Psoas muscle (tissue), 8 donors: ENCODE measurements around the gene UNC45B. TPM values are rescaled to one million over a fixed set of nuclear protein-coding genes. Genes with fewer than 3 reads are reported as not detected.

Experiments used
- ATAC-seq, 4 donors: fragments of 200-7000 bp; cut with Tn5 transposase; one replicate each; pipeline ENCODE4 v1.9.1; 2020; ENCODE audit warnings: moderate library complexity in 3 of 4, mild to moderate bottlenecking in 2 of 4
- DNase-seq, 2 donors: peaks; one replicate each; pipeline ENCODE4 v3.0.0-alpha.2; 2020
- H3K27ac ChIP-seq: fragments of 200-600 bp; one replicate; pipeline ENCODE4 v1.8.0; 2022
- H3K27me3 ChIP-seq, 3 donors: fragments of 200-600 bp in 1 of 3; one replicate each; pipeline versions ENCODE4 v1.6.1 to v1.8.0; 2013 to 2022; ENCODE audit warnings: low read length in 2 of 3, mild to moderate bottlenecking in 2 of 3, moderate library complexity in 1 of 3; ENCODE audit not compliant: insufficient read depth in 3 of 3
- H3K36me3 ChIP-seq, 2 donors: fragments of 200-600 bp in 1 of 2; one replicate each; pipeline versions ENCODE4 v1.6.1 to v1.8.0; 2013 to 2022; ENCODE audit warnings: low read depth in 1 of 2, mild to moderate bottlenecking in 1 of 2, moderate library complexity in 1 of 2; ENCODE audit not compliant: insufficient read depth in 1 of 2
- H3K4me1 ChIP-seq: fragments of 200-600 bp; one replicate; pipeline ENCODE4 v1.8.0; 2022
- H3K4me3 ChIP-seq: fragments of 200-600 bp; one replicate; pipeline ENCODE4 v1.8.0; 2022; ENCODE audit warnings: mild to moderate bottlenecking
- H3K9me3 ChIP-seq: fragments of 200-600 bp; one replicate; pipeline ENCODE4 v1.8.0; 2022
- WGBS, 3 donors: extraction: QIAGEN DNeasy Blood & Tissue Kit; methylation state at CpG; one replicate each; pipeline versions ENCODE4 v1.1.6 to v1.1.7; 2013; 5-methylcytosine and 5-hydroxymethylcytosine counted together
- intact Hi-C, 2 donors: fragments of 100-400 bp; cut with DNase I; formaldehyde crosslinking; loops; one replicate each; pipeline versions ENCODE4 v1.11.0 to v1.14.2; 2022
- long read RNA-seq, 2 donors: library from polyadenylated mRNA; unstranded; transcript quantifications; one replicate each; pipeline ENCODE4 v2.0.0, GENCODE V29; 2021
- polyA plus RNA-seq, 3 donors: library from polyadenylated mRNA; stranded (reverse); fragments of 200-250 nt; gene quantifications; one replicate each; pipeline ENCODE4 v1.2.3, GENCODE V29; 2013
- total RNA-seq, 4 donors: library from RNA; stranded (reverse); fragmentation: NEBNext Ultra II Directional in 2 of 4; extraction: Animal tissue kit (Norgen Biotek cat#: 25700) in 2 of 4; gene quantifications; one replicate each; pipeline versions ENCODE4 v1.2.1 to v1.2.4, GENCODE V29; 2021 to 2023
- TF ChIP-seq, protein P1 (sequence below): fragments of 200-600 bp; IDR thresholded peaks from one replicate; pipeline ENCODE4 v1.8.0; 2022; ENCODE audit warnings: antibody characterized with exemption
- donor health status: healthy with polysubstance abuse.
- donor health status: DM: no; HTN: no; CAD: no; lungs with moderate emphysema.
- donor health status: Bipolar disorder and iron deficiency.
- donor health status: healthy.
- donor health status: DM: yes; HTN: yes; CAD: no.
- donor health status: DM: no; HTN: no; CAD: no.
- donor health status: DM: no; HTN: no; CAD: no.
- donor health status: DM: yes; HTN: yes; CAD: no.

Gene UNC45B, protein sequence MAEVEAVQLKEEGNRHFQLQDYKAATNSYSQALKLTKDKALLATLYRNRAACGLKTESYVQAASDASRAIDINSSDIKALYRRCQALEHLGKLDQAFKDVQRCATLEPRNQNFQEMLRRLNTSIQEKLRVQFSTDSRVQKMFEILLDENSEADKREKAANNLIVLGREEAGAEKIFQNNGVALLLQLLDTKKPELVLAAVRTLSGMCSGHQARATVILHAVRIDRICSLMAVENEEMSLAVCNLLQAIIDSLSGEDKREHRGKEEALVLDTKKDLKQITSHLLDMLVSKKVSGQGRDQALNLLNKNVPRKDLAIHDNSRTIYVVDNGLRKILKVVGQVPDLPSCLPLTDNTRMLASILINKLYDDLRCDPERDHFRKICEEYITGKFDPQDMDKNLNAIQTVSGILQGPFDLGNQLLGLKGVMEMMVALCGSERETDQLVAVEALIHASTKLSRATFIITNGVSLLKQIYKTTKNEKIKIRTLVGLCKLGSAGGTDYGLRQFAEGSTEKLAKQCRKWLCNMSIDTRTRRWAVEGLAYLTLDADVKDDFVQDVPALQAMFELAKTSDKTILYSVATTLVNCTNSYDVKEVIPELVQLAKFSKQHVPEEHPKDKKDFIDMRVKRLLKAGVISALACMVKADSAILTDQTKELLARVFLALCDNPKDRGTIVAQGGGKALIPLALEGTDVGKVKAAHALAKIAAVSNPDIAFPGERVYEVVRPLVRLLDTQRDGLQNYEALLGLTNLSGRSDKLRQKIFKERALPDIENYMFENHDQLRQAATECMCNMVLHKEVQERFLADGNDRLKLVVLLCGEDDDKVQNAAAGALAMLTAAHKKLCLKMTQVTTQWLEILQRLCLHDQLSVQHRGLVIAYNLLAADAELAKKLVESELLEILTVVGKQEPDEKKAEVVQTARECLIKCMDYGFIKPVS
- 100 to 1,000 TPM; 109 to 395 (median 175) TPM for total RNA-seq
- polyA plus RNA-seq = 10 to 100 TPM in 2 of 3 donors, 1 to 10 TPM in 1; 6.2 to 33.6 (median 33.1) TPM
- long read RNA-seq, donor 1, full-length matches to known transcripts = 224 of 382 reads
- long read RNA-seq, donor 1, partial matches to known transcripts = 51 of 382 reads
- long read RNA-seq, donor 1, other reads (novel, unspliced or antisense) = 107 of 382 reads
- long read RNA-seq, donor 2, full-length matches to known transcripts = 193 of 338 reads
- long read RNA-seq, donor 2, partial matches to known transcripts = 42 of 338 reads
- long read RNA-seq, donor 2, other reads (novel, unspliced or antisense) = 103 of 338 reads

DNA sequence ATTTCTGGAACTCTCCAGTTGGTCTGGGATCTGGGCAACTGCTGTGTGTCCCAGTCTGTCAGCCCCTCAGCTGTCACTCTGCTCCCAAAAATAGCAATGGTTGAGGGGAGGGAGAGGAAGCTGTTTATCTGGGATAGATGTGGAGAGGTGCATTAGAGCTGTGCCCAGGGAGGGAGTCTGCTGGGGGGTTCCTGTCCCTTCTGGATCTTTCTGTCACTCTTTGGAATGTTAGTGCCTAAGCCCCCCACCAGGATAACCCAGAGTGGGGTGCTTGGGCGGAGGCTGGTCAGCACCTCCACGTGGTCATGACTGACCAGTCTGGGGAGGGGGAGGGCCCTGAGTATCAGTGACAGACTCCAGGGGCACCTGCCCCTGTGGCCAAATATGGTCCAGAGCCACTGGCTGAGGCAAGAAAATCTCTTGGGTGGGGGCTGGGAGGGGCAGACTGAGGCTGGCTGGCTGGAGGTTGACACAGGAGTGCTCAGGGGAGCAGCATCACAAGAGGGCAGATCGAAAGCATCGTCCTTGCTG is at the start of gene UNC45B:
TSS of gene UNC45B (plus strand) at position 443 of the 531 bp plus-strand sequence. CDS start 447 bp downstream, outside the sequence.
- Histone ChIP-seq H3K4me1 (peaks cover 29% of the 10 kb centered on the region), H3K9me3 (no peaks in the 10 kb centered on the region), H3K36me3 (peaks cover 0 to 33% of the 10 kb centered on the region in 2 donors), H3K27me3 (no peaks in the 10 kb centered on the region), H3K4me3 (peak within 1 kb of the TSS; percentile 78), H3K27ac (peak within 1 kb of the TSS; percentile 94)
- peak; percentile 75 to 88 for DNase-seq
- 6 to 42% (median 19%) methylated on average over 4 of the region's 4 CpGs for WGBS, 3 donors
- ATAC-seq = peak; percentile 91 to 96 (median 96)
- intact Hi-C loops = loop anchor here in 1 of 2 donors (2.0 to 10.0 kb wide), 2 partner anchors 95 to 387 kb away; partner anchors contain the start of genes SLFN12L and SLFN5
- TF ChIP-seq, protein P1, sequence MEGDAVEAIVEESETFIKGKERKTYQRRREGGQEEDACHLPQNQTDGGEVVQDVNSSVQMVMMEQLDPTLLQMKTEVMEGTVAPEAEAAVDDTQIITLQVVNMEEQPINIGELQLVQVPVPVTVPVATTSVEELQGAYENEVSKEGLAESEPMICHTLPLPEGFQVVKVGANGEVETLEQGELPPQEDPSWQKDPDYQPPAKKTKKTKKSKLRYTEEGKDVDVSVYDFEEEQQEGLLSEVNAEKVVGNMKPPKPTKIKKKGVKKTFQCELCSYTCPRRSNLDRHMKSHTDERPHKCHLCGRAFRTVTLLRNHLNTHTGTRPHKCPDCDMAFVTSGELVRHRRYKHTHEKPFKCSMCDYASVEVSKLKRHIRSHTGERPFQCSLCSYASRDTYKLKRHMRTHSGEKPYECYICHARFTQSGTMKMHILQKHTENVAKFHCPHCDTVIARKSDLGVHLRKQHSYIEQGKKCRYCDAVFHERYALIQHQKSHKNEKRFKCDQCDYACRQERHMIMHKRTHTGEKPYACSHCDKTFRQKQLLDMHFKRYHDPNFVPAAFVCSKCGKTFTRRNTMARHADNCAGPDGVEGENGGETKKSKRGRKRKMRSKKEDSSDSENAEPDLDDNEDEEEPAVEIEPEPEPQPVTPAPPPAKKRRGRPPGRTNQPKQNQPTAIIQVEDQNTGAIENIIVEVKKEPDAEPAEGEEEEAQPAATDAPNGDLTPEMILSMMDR = no peak

DNA sequence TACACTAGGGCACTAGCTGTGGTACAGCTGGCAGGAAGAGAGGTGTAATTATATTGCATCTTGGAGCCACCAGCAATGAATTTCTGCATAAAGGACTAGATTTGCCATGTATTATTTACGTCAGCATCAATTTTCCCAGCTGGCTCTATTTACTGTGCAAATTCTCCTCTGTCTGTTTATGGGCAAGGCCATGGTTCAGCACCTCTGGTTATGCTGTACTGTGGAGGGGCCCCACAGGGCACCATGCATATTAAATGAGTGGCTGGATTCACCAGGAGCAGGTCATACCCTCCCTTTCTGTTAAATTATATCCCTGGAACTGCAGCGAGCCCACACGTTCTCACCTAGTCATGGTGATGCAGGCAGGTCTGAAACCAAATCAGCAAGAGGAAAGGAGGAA is 47.7 kb upstream of the UNC45B start:
- Histone ChIP-seq H3K27ac (no peak overlapping the region), H3K4me1 (no peaks in the 10 kb centered on the region), H3K36me3 (peaks cover 0 to 39% of the 10 kb centered on the region in 2 donors), H3K9me3 (no peaks in the 10 kb centered on the region), H3K4me3 (no peak overlapping the region), H3K27me3 (no peaks in the 10 kb centered on the region)
- intact Hi-C loops = no loop called here
- DNase-seq (no peak), ATAC-seq (no peak)
- TF ChIP-seq, protein P1 = no peak
- 85 to 90% (median 90%) methylated on average over 3 of the region's 3 CpGs for WGBS, 3 donors

DNA sequence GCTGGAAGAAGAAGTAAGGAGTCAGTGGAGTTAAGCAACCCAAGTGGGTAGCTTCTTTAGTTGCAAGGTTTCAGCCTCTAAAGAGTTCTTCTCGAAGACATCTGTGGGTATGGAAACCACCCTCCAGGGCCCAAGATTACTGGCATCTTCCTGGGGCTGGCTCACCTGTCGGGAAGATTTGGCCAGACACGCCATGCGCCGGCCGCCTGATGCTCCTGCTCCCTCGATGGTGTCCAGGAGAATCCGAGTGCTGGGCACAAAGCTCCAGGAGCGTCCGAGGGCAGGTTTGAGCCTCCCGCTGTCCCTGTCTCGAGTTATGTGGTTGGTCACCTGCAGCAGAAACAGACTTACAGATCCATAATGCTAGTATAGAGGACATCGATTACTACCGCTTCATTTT is 46.6 kb upstream of the UNC45B start:
- intact Hi-C loops = no loop called here
- TF ChIP-seq, protein P1 = no peak

DNA sequence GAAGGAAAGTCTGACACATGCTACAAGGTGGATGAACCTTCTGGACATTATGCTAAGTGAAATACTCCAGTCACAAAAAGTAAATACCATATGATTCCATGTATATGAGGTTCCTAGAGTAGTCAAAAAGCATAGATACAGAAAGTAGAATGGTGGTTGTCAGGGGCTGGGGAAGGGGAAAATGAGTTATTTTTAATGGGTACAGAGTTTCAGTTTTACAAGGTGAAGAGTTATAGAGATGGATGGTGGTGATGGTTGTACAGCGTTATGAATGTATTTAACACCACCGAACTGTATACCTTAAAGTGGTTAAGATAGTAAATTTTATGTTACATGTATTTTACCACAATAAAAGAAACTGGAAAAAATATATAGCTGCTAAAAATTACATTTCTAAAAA is 45.9 kb upstream of the UNC45B start:
- ATAC-seq (no peak), DNase-seq (no peak)
- H3K36me3 ChIP-seq = peaks cover 0 to 48% of the 10 kb centered on the region in 2 donors
- H3K4me1 ChIP-seq = no peaks in the 10 kb centered on the region
- H3K4me3 ChIP-seq = no peak overlapping the region
- intact Hi-C loops = no loop called here
- no peaks in the 10 kb centered on the region for H3K9me3 ChIP-seq
- no peak overlapping the region for H3K27ac ChIP-seq
- TF ChIP-seq, protein P1 = no peak
- 94 to 99% (median 97%) methylated on average over 2 of the region's 2 CpGs for WGBS, 3 donors
- no peaks in the 10 kb centered on the region for H3K27me3 ChIP-seq

More for the DNA sequence above, 46.6 kb upstream of the UNC45B start:
- WGBS, 3 donors = 94 to 95% (median 95%) methylated on average over 14 of the region's 14 CpGs
- Histone ChIP-seq H3K4me1 (no peaks in the 10 kb centered on the region), H3K36me3 (peaks cover 0 to 44% of the 10 kb centered on the region in 2 donors), H3K27ac (no peak overlapping the region), H3K4me3 (no peak overlapping the region), H3K27me3 (no peaks in the 10 kb centered on the region), H3K9me3 (no peaks in the 10 kb centered on the region)
- ATAC-seq (no peak), DNase-seq (no peak)
